Mesothelial cell of epicardium (in vitro differentiated cells): ENCODE results near the gene MYO9B. TPM values are rescaled to one million over a fixed set of nuclear protein-coding genes. Genes with fewer than 3 reads are reported as not detected.
A peak's percentile ranks its signal among the peaks of the same experiment; 100 is the strongest.

Experiments used
- DNase-seq, 2 experiments: peaks; one replicate each; pipeline ENCODE4 v3.0.0; 2021; ENCODE audit warnings: low spot score in 2 of 2; ENCODE audit not compliant: unreplicated experiment in 2 of 2
- H3K27ac Mint-ChIP-seq: 2 replicates; pipeline ENCODE4 v1.8.0; 2021; ENCODE audit warnings: mixed read lengths
- H3K27me3 Mint-ChIP-seq: 2 replicates; pipeline ENCODE4 v1.8.0; 2021; ENCODE audit warnings: low read depth, mixed read lengths
- H3K36me3 Mint-ChIP-seq: 2 replicates; pipeline ENCODE4 v1.8.0; 2021; ENCODE audit warnings: mixed read lengths
- H3K4me1 Mint-ChIP-seq: 2 replicates; pipeline ENCODE4 v1.8.0; 2021; ENCODE audit warnings: mixed read lengths
- H3K4me3 Mint-ChIP-seq: 2 replicates; pipeline ENCODE4 v1.8.0; 2021; ENCODE audit warnings: mild to moderate bottlenecking, moderate library complexity, mixed read lengths
- H3K9me3 Mint-ChIP-seq: 2 replicates; pipeline ENCODE4 v1.8.0; 2021; ENCODE audit warnings: mixed read lengths
- total RNA-seq: library from RNA; stranded (reverse); gene quantifications from 3 replicates; pipeline ENCODE4 v1.2.1, GENCODE V29; 2021
- TF ChIP-seq, protein P1 (sequence below): fragments of 200-600 bp; sonication (generic); IDR thresholded peaks from one replicate; pipeline ENCODE4 v1.5.0; 2021; ENCODE audit warnings: antibody characterized with exemption; ENCODE audit not compliant: unreplicated experiment

The MYO9B gene
- total RNA-seq, 1 donor from 2014 or later, result 90.8 TPM

DNA sequence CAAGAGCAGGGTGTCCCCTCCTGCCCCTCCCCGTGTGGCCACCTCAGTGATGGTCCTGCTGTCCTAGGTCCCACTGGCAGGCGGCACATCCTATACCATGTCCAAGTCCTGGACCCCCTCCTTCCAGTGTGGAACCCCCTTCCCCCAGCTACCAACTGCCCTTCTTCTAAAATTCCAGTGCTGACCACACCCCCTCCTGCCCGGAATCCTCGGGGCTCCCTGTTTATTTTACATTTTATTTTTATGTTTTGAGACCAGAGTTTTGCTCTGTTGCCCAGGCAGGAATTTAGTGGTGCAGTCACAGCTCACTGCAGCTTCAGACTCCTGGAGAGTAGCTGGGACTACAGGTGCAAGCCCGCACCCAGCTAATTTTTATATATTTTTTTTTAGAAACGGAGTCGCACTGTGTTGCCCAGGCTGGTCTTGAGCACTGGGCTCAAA is 48.0 kb upstream of the MYO9B start:
- peaks cover 15% of the 10 kb centered on the region for H3K9me3 Mint-ChIP-seq
- peaks cover 37% of the 10 kb centered on the region for H3K27me3 Mint-ChIP-seq
- H3K4me3 Mint-ChIP-seq, result peak overlapping the region; percentile 70
- peaks cover 13% of the 10 kb centered on the region for H3K4me1 Mint-ChIP-seq
- no peak overlapping the region for H3K27ac Mint-ChIP-seq
- TF ChIP-seq, protein P1, sequence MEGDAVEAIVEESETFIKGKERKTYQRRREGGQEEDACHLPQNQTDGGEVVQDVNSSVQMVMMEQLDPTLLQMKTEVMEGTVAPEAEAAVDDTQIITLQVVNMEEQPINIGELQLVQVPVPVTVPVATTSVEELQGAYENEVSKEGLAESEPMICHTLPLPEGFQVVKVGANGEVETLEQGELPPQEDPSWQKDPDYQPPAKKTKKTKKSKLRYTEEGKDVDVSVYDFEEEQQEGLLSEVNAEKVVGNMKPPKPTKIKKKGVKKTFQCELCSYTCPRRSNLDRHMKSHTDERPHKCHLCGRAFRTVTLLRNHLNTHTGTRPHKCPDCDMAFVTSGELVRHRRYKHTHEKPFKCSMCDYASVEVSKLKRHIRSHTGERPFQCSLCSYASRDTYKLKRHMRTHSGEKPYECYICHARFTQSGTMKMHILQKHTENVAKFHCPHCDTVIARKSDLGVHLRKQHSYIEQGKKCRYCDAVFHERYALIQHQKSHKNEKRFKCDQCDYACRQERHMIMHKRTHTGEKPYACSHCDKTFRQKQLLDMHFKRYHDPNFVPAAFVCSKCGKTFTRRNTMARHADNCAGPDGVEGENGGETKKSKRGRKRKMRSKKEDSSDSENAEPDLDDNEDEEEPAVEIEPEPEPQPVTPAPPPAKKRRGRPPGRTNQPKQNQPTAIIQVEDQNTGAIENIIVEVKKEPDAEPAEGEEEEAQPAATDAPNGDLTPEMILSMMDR, result no peak
- peaks cover 14% of the 10 kb centered on the region for H3K36me3 Mint-ChIP-seq
- no peak for DNase-seq

DNA sequence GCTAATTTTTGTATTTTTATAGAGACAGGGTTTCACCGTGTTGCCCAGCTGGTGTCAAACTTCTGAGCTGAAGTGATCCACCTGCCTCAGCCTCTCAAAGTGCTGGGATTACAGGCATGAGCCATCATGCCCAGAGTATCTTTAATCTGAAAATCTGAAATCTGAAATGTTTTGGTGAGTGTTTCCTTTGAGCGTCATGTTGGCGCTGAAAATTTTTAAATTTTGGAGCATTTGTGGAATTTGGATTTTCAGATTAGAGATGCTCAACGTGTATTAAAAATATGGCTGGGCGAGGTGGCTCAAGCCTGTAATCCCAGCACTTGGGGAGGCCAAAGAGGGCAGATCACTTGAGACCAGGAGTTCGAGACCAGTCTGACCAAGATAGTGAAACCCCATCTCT is 43.8 kb upstream of the MYO9B start:
- Mint-ChIP-seq H3K4me1 (peaks cover 2% of the 10 kb centered on the region), H3K27me3 (peaks cover 24% of the 10 kb centered on the region), H3K9me3 (no peaks in the 10 kb centered on the region), H3K36me3 (no peaks in the 10 kb centered on the region), H3K4me3 (no peak overlapping the region), H3K27ac (no peak overlapping the region)
- TF ChIP-seq, protein P1, result no peak
- DNase-seq, result no peak

DNA sequence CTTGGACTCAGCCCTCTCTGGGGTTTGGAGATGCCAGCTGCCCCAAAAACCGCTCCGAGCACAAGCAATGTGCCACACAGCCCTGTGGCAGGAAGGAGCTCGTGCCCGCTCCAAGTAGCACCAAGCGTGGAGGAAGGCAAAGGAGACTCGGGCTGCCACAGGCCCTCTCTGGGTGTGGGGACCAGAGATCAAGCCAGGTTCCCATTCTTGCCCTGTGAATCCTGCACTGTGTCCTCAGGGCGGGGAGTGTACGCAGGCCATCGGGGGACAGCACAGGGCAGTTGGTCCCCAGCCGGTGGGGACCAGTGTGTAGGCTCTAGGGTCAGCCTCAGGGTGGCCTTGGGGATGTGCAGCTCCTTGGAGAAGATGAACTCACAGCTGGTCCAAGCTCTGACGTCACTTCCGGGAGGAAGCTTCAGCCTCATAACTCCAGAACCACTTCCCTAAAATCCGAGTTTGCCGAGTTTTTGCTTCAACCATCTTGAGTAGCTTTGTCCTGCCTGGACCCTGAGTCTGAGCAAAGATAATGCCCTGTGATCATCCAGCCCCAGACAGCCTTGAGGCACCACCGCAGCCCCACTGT is 39.6 kb upstream of the MYO9B start:
- H3K9me3 Mint-ChIP-seq, result no peaks in the 10 kb centered on the region
- no peaks in the 10 kb centered on the region for H3K36me3 Mint-ChIP-seq
- H3K27me3 Mint-ChIP-seq, result peaks cover 17% of the 10 kb centered on the region
- no peaks in the 10 kb centered on the region for H3K4me1 Mint-ChIP-seq
- TF ChIP-seq, protein P1, result no peak
- H3K27ac Mint-ChIP-seq, result no peak overlapping the region
- H3K4me3 Mint-ChIP-seq, result no peak overlapping the region
- no peak for DNase-seq

DNA sequence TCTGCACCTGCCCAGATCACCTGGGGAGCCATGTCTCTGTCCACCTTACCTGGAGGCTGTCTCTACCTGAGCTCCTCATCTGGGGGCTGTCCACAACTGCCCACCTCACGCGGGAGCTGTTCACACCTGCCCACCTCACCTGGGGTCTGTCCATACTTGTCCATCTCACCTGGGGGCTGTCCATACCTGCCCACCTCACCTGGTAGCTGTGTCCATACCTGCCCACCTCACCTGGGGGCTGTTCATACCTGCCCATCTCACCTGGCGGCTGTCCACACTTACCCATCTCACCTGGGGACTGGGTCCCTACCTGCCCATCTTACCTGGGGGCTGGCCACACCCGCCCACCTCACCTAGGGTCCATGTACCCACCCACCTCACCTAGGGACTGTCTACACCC is 38.9 kb upstream of the MYO9B start:
- H3K4me1 Mint-ChIP-seq, result no peaks in the 10 kb centered on the region
- H3K27ac Mint-ChIP-seq, result no peak overlapping the region
- no peaks in the 10 kb centered on the region for H3K36me3 Mint-ChIP-seq
- H3K4me3 Mint-ChIP-seq, result no peak overlapping the region
- TF ChIP-seq, protein P1, result no peak
- H3K27me3 Mint-ChIP-seq, result peaks cover 16% of the 10 kb centered on the region
- no peaks in the 10 kb centered on the region for H3K9me3 Mint-ChIP-seq
- no peak for DNase-seq

DNA sequence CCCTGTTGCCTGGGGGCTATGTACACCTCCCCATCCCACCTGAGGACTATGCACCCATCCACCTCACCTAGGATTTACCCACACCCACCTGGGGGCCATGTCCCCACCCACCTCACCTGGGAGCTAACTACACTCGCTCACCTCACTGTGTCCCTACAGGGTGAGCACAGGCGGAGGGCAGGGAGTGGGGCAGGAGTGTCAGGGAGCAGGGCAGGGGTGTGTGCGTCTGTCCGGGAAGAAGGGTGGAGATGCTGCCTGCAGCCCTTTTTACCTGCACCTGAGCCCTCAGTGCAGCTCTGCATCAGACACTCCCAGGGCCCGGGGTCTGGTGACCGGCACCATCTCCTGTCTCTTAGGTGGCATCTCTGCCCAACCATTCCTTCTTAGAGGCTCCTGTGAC is 38.4 kb upstream of the MYO9B start:
- no peak overlapping the region for H3K4me3 Mint-ChIP-seq
- H3K9me3 Mint-ChIP-seq, result no peaks in the 10 kb centered on the region
- DNase-seq, result no peak
- no peaks in the 10 kb centered on the region for H3K36me3 Mint-ChIP-seq
- no peak overlapping the region for H3K27ac Mint-ChIP-seq
- no peaks in the 10 kb centered on the region for H3K4me1 Mint-ChIP-seq
- peaks cover 16% of the 10 kb centered on the region for H3K27me3 Mint-ChIP-seq
- TF ChIP-seq, protein P1, result no peak
